T-cell (primary cell): Measurements from ENCODE around the gene NECTIN4. TPM values are rescaled to one million over a fixed set of nuclear protein-coding genes. Genes with fewer than 3 reads are reported as not detected.

Experiments
- ATAC-seq, 4 experiments: fragments of 200-7000 bp in 3 of 4; fragments of 150-1000 bp in 1 of 4; cut with Tn5 transposase; replicated peaks in 1 of 4; 1 replicate in 3 of 4; 2 replicates in 1 of 4; pipeline ENCODE4 v1.10.0; 2021; ENCODE audit warnings: moderate library complexity in 3 of 4, mild to moderate bottlenecking in 2 of 4, moderate number of reproducible peaks in 1 of 4
- CTCF ChIA-PET, 2 donors: fragments of 300-600 bp; sonication (Branson Sonifier 250); formaldehyde crosslinking; loops; one replicate each; lab custom pipeline; 2022; ENCODE audit warnings: antibody characterized with exemption in 2 of 2; lab: Charles Lee
- POLR2A ChIA-PET, 2 donors: fragments of 300-600 bp; sonication (Branson Sonifier 250); formaldehyde crosslinking; loops; one replicate each; lab custom pipeline; 2022; ENCODE audit warnings: antibody characterized with exemption in 2 of 2; lab: Charles Lee
- DNase-seq, 35 experiments: peaks; one replicate each; pipeline versions ENCODE4 v3.0.0 to v3.0.0-alpha.2; 2013 to 2023
- H3K27ac ChIP-seq: one replicate; pipeline ENCODE4 v1.5.1; 2013; ENCODE audit warnings: low read length
- H3K27me3 ChIP-seq, 2 experiments: replicated peaks in 1 of 2; 1 replicate in 1 of 2; 2 replicates in 1 of 2; pipeline versions ENCODE4 v1.6.1 to v1.7.0; 2013; ENCODE audit warnings: low read length in 1 of 2, mixed read lengths in 1 of 2; ENCODE audit not compliant: control insufficient read depth in 2 of 2, insufficient read depth in 2 of 2; ENCODE audit errors: extremely low read depth in 1 of 2
- H3K36me3 ChIP-seq, 2 donors: 1 replicate in 1 of 2; 2 replicates in 1 of 2; pipeline versions ENCODE4 v1.6.1 to v1.7.0; 2013; ENCODE audit warnings: low read length in 1 of 2; ENCODE audit not compliant: control insufficient read depth in 2 of 2, insufficient read depth in 1 of 2; ENCODE audit errors: extremely low read depth in 1 of 2
- H3K4me1 ChIP-seq, 2 experiments: 1 replicate in 1 of 2; 2 replicates in 1 of 2; pipeline versions ENCODE4 v1.6.1 to v1.7.0; 2013; ENCODE audit warnings: low read length in 2 of 2, mixed read lengths in 1 of 2; ENCODE audit not compliant: insufficient read depth in 2 of 2, control insufficient read depth in 1 of 2; ENCODE audit errors: extremely low read depth in 1 of 2
- H3K4me3 ChIP-seq, 2 donors: 1 replicate in 1 of 2; 2 replicates in 1 of 2; pipeline versions ENCODE4 v1.5.1 to v1.7.0; 2013; ENCODE audit warnings: mild to moderate bottlenecking in 2 of 2, low read length in 1 of 2, moderate library complexity in 1 of 2; ENCODE audit not compliant: control insufficient read depth in 1 of 2; ENCODE audit errors: extremely low read depth in 1 of 2
- H3K9me3 ChIP-seq: 2 replicates; pipeline ENCODE4 v1.7.0; 2013
- H3K27ac Mint-ChIP-seq, 2 donors: one replicate each; pipeline ENCODE4 v1.8.0; 2020 to 2021; ENCODE audit warnings: mild to moderate bottlenecking in 2 of 2, mixed read lengths in 2 of 2
- H3K27me3 Mint-ChIP-seq, 2 donors: one replicate each; pipeline ENCODE4 v1.8.0; 2021 to 2022; ENCODE audit warnings: mixed read lengths in 2 of 2
- H3K36me3 Mint-ChIP-seq: one replicate; pipeline ENCODE4 v1.8.0; 2021; ENCODE audit warnings: mixed read lengths
- H3K4me1 Mint-ChIP-seq, 3 donors: one replicate each; pipeline ENCODE4 v1.8.0; 2020 to 2022; ENCODE audit warnings: mixed read lengths in 3 of 3, mild to moderate bottlenecking in 1 of 3
- H3K4me3 Mint-ChIP-seq, 3 donors: one replicate each; pipeline ENCODE4 v1.8.0; 2020 to 2022; ENCODE audit warnings: mild to moderate bottlenecking in 3 of 3, mixed read lengths in 3 of 3, moderate library complexity in 3 of 3
- H3K9me3 Mint-ChIP-seq, 3 donors: one replicate each; pipeline ENCODE4 v1.8.0; 2020 to 2022; ENCODE audit warnings: mixed read lengths in 3 of 3
- WGBS: methylation state at CpG from one replicate; pipeline ENCODE4 v1.1.5; 2013; ENCODE audit warnings: missing lambda C conversion rate; ENCODE audit not compliant: insufficient coverage; 5-methylcytosine and 5-hydroxymethylcytosine counted together
- total RNA-seq, 35 experiments: library from RNA in 6 of 35; stranded (reverse) in 6 of 35; fragments of 120-200 nt in 1 of 35; gene quantifications; one replicate each; pipeline versions ENCODE4 v1.2.1 to v1.2.4 and lab custom pipeline; 2013 to 2026

NECTIN4 gene
- total RNA-seq, 5 donors from 2014 or later (not counting 1 experiment from before 2014, with no cell fraction given), result 0.06 TPM; not detected in 4

GRCh38 chr1:161095230-161095629, 5.9 kb upstream of the NECTIN4 start:
- H3K4me1 Mint-ChIP-seq, result peaks cover 31 to 42% (median 37%) of the 10 kb centered on the region in 3 donors
- Histone ChIP-seq H3K27ac (no peak overlapping the region), H3K4me3 (no peak overlapping the region), H3K36me3 (peaks cover 0 to 5% of the 10 kb centered on the region in 2 donors), H3K9me3 (no peaks in the 10 kb centered on the region), H3K4me1 (peaks cover 8 to 26% of the 10 kb centered on the region in 2 experiments), H3K27me3 (no peaks in the 10 kb centered on the region)
- no peaks in the 10 kb centered on the region for H3K9me3 Mint-ChIP-seq
- ChIA-PET POLR2A (interaction anchor here in 1 of 2 donors (0.6 kb wide), 1 partner anchor 553 kb away, joined by 3 read pairs; no protein-coding TSS in a partner anchor), CTCF (interaction anchor here in 1 of 2 donors (0.6 kb wide), 1 partner anchor 328 kb away, joined by 10 read pairs; no protein-coding TSS in a partner anchor)
- WGBS, result 95% methylated on average over 3 of the region's 6 CpGs
- no peak for DNase-seq
- no peak overlapping the region for H3K27ac Mint-ChIP-seq
- H3K36me3 Mint-ChIP-seq, result peaks cover 2% of the 10 kb centered on the region
- H3K4me3 Mint-ChIP-seq, result no peak overlapping the region
- H3K27me3 Mint-ChIP-seq, result peaks cover 0 to 3% of the 10 kb centered on the region in 2 donors
- no peak for ATAC-seq

- Mint-ChIP-seq H3K4me3 (no peak overlapping the region), H3K9me3 (no peaks in the 10 kb centered on the region), H3K27me3 (peaks cover 0 to 3% of the 10 kb centered on the region in 2 donors), H3K36me3 (no peaks in the 10 kb centered on the region), H3K27ac (peak overlapping the region in 1 of 2 donors; percentile 68), H3K4me1 (peaks cover 31 to 42% (median 38%) of the 10 kb centered on the region in 3 donors)
- WGBS, result 92% methylated on average over 2 of the region's 14 CpGs
- Histone ChIP-seq H3K27me3 (no peaks in the 10 kb centered on the region), H3K36me3 (peaks cover 0 to 3% of the 10 kb centered on the region in 2 donors), H3K27ac (no peak overlapping the region), H3K4me1 (peaks cover 8 to 26% of the 10 kb centered on the region in 2 experiments), H3K4me3 (no peak overlapping the region), H3K9me3 (no peaks in the 10 kb centered on the region)
- POLR2A ChIA-PET, result no interaction called here
- ATAC-seq, result no peak
- DNase-seq, result no peak
- CTCF ChIA-PET, result interaction anchor here in 1 of 2 donors (0.6 kb wide), 1 partner anchor 53 kb away, joined by 3 read pairs; no protein-coding TSS in a partner anchor
Measured at GRCh38 chr1:161094481-161094880, 5.1 kb upstream of the NECTIN4 start.

- H3K4me3 ChIP-seq, result no peak overlapping the region
- H3K9me3 ChIP-seq, result no peaks in the 10 kb centered on the region
- no peak overlapping the region for H3K27ac ChIP-seq
- ChIA-PET CTCF (interaction anchor here in 1 of 2 donors (1.0 kb wide), 1 partner anchor 16 kb away, joined by 3 read pairs; no protein-coding TSS in a partner anchor), POLR2A (no interaction called here)
- DNase-seq (no peak), ATAC-seq (peak in 3 of 4 experiments; percentile 48 to 67 (median 61))
- no peak overlapping the region for H3K4me3 Mint-ChIP-seq
- H3K27ac Mint-ChIP-seq, result no peak overlapping the region
- H3K4me1 Mint-ChIP-seq, result peaks cover 16 to 30% (median 27%) of the 10 kb centered on the region in 3 donors
- peaks cover 6 to 13% of the 10 kb centered on the region in 2 experiments for H3K4me1 ChIP-seq
- H3K27me3 Mint-ChIP-seq, result peaks cover 0 to 2% of the 10 kb centered on the region in 2 donors
- 32% methylated on average over 3 of the region's 3 CpGs for WGBS
- H3K9me3 Mint-ChIP-seq, result no peaks in the 10 kb centered on the region
- no peaks in the 10 kb centered on the region for H3K36me3 Mint-ChIP-seq
- no peaks in the 10 kb centered on the region for H3K36me3 ChIP-seq
- no peaks in the 10 kb centered on the region for H3K27me3 ChIP-seq
Measured at GRCh38 chr1:161092621-161093028, 3.3 kb upstream of the NECTIN4 start.

GRCh38 chr1:161091796-161092507, 2.6 kb upstream of the NECTIN4 start:
- no peaks in the 10 kb centered on the region for H3K27me3 ChIP-seq
- WGBS, result 82% methylated on average over 1 of the region's 7 CpGs
- H3K9me3 ChIP-seq, result no peaks in the 10 kb centered on the region
- Mint-ChIP-seq H3K9me3 (no peaks in the 10 kb centered on the region), H3K27ac (no peak overlapping the region), H3K27me3 (no peaks in the 10 kb centered on the region), H3K4me3 (no peak overlapping the region), H3K36me3 (no peaks in the 10 kb centered on the region), H3K4me1 (peaks cover 10 to 23% (median 22%) of the 10 kb centered on the region in 3 donors)
- CTCF ChIA-PET, result interaction anchor here in 1 of 2 donors (1.0 kb wide), 1 partner anchor 17 kb away, joined by 3 read pairs; no protein-coding TSS in a partner anchor
- no peak overlapping the region for H3K4me3 ChIP-seq
- peaks cover 6 to 7% of the 10 kb centered on the region in 2 experiments for H3K4me1 ChIP-seq
- H3K27ac ChIP-seq, result no peak overlapping the region
- POLR2A ChIA-PET, result no interaction called here
- no peaks in the 10 kb centered on the region for H3K36me3 ChIP-seq
- ATAC-seq (no peak), DNase-seq (no peak)

- WGBS, result 90% methylated on average over 3 of the region's 5 CpGs
- H3K27me3 ChIP-seq, result no peaks in the 10 kb centered on the region
- H3K36me3 Mint-ChIP-seq, result no peaks in the 10 kb centered on the region
- H3K27ac ChIP-seq, result no peak overlapping the region
- no peaks in the 10 kb centered on the region for H3K27me3 Mint-ChIP-seq
- H3K4me1 ChIP-seq, result peaks cover 6% of the 10 kb centered on the region in 2 experiments
- H3K4me3 ChIP-seq, result no peak overlapping the region
- peaks cover 8 to 22% (median 18%) of the 10 kb centered on the region in 3 donors for H3K4me1 Mint-ChIP-seq
- ChIA-PET POLR2A (interaction anchor here in 1 of 2 donors (0.6 kb wide), 1 partner anchor 17 kb away, joined by 4 read pairs; no protein-coding TSS in a partner anchor), CTCF (interaction anchor here in 1 of 2 donors (1.1 kb wide), 1 partner anchor 26 kb away, joined by 3 read pairs; no protein-coding TSS in a partner anchor)
- no peaks in the 10 kb centered on the region for H3K9me3 ChIP-seq
- no peak for DNase-seq
- H3K27ac Mint-ChIP-seq, result no peak overlapping the region
- no peaks in the 10 kb centered on the region for H3K36me3 ChIP-seq
- H3K4me3 Mint-ChIP-seq, result no peak overlapping the region
- ATAC-seq, result no peak
- no peaks in the 10 kb centered on the region for H3K9me3 Mint-ChIP-seq
Measured at GRCh38 chr1:161091093-161091492, 1.7 kb upstream of the NECTIN4 start.

GRCh38 chr1:161090617-161091016, 1.3 kb upstream of the NECTIN4 start:
- H3K27me3 ChIP-seq, result no peaks in the 10 kb centered on the region
- H3K36me3 Mint-ChIP-seq, result no peaks in the 10 kb centered on the region
- no peak overlapping the region for H3K27ac Mint-ChIP-seq
- ChIA-PET POLR2A (interaction anchor here in 1 of 2 donors (0.6 kb wide), 1 partner anchor 18 kb away, joined by 4 read pairs; no protein-coding TSS in a partner anchor), CTCF (interaction anchor here in 1 of 2 donors (1.1 kb wide), 1 partner anchor 25 kb away, joined by 3 read pairs; no protein-coding TSS in a partner anchor)
- H3K4me1 Mint-ChIP-seq, result peaks cover 8 to 22% (median 18%) of the 10 kb centered on the region in 3 donors
- H3K4me3 ChIP-seq, result no peak overlapping the region
- H3K36me3 ChIP-seq, result no peaks in the 10 kb centered on the region
- no peaks in the 10 kb centered on the region for H3K27me3 Mint-ChIP-seq
- H3K9me3 ChIP-seq, result no peaks in the 10 kb centered on the region
- H3K4me1 ChIP-seq, result peaks cover 6% of the 10 kb centered on the region in 2 experiments
- ATAC-seq, result peak in 2 of 4 experiments; percentile 23 to 73
- H3K27ac ChIP-seq, result no peak overlapping the region
- H3K4me3 Mint-ChIP-seq, result no peak overlapping the region
- 100% methylated on average over 1 of the region's 3 CpGs for WGBS
- no peaks in the 10 kb centered on the region for H3K9me3 Mint-ChIP-seq
- DNase-seq, result peak in 1 of 35 experiments; percentile 28
